Brain microvascular endothelial cell (primary cell): ENCODE data around the gene SYCP2.

Experiments used
- DNase-seq: peaks from one replicate; pipeline ENCODE4 v3.0.0-alpha.2; 2020
- H3K27ac ChIP-seq: fragments of 250-450 bp; sonication (Bioruptor Pico); 2 replicates; pipeline ENCODE4 v1.5.1; 2020; ENCODE audit warnings: mild to moderate bottlenecking, moderate library complexity
- H3K27me3 ChIP-seq: fragments of 250-450 bp; sonication (Bioruptor Pico); replicated peaks from 2 replicates; pipeline ENCODE4 v1.5.1; 2020; ENCODE audit warnings: mild to moderate bottlenecking
- H3K36me3 ChIP-seq: fragments of 250-450 bp; sonication (Bioruptor Pico); replicated peaks from 2 replicates; pipeline ENCODE4 v1.5.1; 2020; ENCODE audit warnings: mild to moderate bottlenecking
- H3K4me3 ChIP-seq: 2 replicates; pipeline ENCODE4 v1.5.1; 2011; ENCODE audit warnings: low read depth, mild to moderate bottlenecking, control low read depth, low read length, moderate library complexity
- in situ Hi-C: cut with HindIII; loops from 2 replicates; pipeline ENCODE4 v1.10.0; 2017; ENCODE audit warnings: low sequenced_read_pairs, low pct_ligation_motif_present
- TF ChIP-seq, protein P1 (sequence below): IDR thresholded peaks from 2 replicates; pipeline ENCODE4 v1.5.1; 2011; ENCODE audit warnings: low read depth, mild to moderate bottlenecking, moderate library complexity, low read length, control low read depth, inconsistent platforms; ENCODE audit errors: missing control alignments

SYCP2 gene, protein sequence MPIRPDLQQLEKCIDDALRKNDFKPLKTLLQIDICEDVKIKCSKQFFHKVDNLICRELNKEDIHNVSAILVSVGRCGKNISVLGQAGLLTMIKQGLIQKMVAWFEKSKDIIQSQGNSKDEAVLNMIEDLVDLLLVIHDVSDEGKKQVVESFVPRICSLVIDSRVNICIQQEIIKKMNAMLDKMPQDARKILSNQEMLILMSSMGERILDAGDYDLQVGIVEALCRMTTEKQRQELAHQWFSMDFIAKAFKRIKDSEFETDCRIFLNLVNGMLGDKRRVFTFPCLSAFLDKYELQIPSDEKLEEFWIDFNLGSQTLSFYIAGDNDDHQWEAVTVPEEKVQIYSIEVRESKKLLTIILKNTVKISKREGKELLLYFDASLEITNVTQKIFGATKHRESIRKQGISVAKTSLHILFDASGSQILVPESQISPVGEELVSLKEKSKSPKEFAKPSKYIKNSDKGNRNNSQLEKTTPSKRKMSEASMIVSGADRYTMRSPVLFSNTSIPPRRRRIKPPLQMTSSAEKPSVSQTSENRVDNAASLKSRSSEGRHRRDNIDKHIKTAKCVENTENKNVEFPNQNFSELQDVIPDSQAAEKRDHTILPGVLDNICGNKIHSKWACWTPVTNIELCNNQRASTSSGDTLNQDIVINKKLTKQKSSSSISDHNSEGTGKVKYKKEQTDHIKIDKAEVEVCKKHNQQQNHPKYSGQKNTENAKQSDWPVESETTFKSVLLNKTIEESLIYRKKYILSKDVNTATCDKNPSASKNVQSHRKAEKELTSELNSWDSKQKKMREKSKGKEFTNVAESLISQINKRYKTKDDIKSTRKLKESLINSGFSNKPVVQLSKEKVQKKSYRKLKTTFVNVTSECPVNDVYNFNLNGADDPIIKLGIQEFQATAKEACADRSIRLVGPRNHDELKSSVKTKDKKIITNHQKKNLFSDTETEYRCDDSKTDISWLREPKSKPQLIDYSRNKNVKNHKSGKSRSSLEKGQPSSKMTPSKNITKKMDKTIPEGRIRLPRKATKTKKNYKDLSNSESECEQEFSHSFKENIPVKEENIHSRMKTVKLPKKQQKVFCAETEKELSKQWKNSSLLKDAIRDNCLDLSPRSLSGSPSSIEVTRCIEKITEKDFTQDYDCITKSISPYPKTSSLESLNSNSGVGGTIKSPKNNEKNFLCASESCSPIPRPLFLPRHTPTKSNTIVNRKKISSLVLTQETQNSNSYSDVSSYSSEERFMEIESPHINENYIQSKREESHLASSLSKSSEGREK (N-terminal part only)

DNA sequence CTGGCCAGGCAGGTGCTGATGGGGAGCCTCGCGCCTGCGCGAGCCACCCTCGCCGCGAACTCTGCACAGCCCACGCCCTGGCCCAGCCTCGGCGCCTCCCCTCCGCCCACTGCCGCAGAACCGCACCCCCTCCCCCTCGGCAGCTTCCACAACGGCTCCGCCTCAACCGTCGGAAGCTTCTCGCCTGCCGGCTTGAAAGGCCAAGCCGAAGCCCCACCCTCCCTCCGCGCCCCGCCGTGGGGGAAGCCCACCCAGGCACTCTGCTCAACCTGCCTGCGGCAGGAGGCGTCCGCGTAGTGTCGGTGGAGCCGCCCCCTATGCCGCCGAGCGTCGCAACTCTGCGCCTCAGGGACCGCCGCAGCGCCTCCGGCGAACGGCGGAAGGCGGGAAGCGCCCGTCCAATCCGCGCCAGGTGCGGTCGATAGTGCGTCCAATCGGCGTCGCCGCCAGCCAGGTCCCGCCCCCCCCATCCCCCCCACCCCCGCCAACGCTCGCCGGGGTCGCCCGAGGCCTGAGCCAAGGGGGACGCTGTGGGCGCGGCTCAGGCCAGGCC, at the start of gene SYCP2:
Gene SYCP2 (minus strand): TSS at position 342 of the 553 bp plus-strand sequence. CDS start 11,224 bp downstream, outside the sequence.
- H3K27ac ChIP-seq, result no peak within 1 kb of the TSS
- in situ Hi-C loops, result no loop called here
- TF ChIP-seq, protein P1, sequence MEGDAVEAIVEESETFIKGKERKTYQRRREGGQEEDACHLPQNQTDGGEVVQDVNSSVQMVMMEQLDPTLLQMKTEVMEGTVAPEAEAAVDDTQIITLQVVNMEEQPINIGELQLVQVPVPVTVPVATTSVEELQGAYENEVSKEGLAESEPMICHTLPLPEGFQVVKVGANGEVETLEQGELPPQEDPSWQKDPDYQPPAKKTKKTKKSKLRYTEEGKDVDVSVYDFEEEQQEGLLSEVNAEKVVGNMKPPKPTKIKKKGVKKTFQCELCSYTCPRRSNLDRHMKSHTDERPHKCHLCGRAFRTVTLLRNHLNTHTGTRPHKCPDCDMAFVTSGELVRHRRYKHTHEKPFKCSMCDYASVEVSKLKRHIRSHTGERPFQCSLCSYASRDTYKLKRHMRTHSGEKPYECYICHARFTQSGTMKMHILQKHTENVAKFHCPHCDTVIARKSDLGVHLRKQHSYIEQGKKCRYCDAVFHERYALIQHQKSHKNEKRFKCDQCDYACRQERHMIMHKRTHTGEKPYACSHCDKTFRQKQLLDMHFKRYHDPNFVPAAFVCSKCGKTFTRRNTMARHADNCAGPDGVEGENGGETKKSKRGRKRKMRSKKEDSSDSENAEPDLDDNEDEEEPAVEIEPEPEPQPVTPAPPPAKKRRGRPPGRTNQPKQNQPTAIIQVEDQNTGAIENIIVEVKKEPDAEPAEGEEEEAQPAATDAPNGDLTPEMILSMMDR, result no peak
- no peaks in the 10 kb centered on the region for H3K36me3 ChIP-seq
- H3K4me3 ChIP-seq, result peak within 1 kb of the TSS; percentile 63
- H3K27me3 ChIP-seq, result no peaks in the 10 kb centered on the region
- peak; percentile 13 for DNase-seq

DNA sequence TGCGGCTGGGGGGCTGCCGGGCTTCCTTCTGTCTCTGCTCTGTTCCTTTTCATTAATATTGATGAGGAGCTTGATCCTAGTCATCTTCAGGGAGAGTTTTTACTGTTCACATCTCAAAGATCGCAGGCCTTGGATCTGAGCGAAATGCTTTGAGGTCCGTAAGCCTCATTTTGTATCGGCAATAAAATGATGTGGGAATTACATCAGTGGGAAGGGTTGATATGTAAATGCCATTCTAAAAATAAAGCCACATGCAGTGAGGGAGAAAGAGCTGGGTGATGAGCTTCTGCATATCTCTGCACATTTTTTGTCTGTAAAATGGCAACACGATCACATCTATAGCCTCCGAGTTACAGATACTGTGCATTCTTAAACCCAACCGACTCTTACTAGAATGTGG, 49.6 kb upstream of the SYCP2 start:
- Histone ChIP-seq H3K27me3 (no peaks in the 10 kb centered on the region), H3K27ac (no peak overlapping the region), H3K4me3 (no peak overlapping the region), H3K36me3 (no peaks in the 10 kb centered on the region)
- in situ Hi-C loops, result no loop called here
- TF ChIP-seq, protein P1, result no peak
- no peak for DNase-seq

DNA sequence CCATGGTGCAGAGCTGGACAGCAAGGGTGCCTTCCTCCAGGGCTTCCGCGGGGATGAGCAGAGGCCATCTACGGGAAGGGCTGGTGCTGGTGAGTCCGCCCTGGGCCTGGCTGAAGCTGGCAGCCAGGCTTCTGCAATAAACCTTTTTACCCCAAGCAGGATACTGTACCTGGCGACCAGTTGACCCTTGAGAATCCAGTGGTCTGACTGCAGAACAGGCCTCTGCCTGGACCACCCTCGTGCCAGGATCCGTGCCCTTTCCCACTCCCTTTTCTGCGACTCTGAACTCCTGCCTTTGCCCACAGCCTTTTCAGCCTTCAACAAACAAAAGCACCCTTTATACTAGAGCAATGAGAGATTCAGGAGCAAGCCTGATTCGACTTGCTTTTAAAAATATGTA, 43.6 kb upstream of the SYCP2 start:
- DNase-seq, result no peak
- no peaks in the 10 kb centered on the region for H3K36me3 ChIP-seq
- in situ Hi-C loops, result no loop called here
- no peak overlapping the region for H3K27ac ChIP-seq
- H3K27me3 ChIP-seq, result no peaks in the 10 kb centered on the region
- no peak overlapping the region for H3K4me3 ChIP-seq
- TF ChIP-seq, protein P1, result no peak

DNA sequence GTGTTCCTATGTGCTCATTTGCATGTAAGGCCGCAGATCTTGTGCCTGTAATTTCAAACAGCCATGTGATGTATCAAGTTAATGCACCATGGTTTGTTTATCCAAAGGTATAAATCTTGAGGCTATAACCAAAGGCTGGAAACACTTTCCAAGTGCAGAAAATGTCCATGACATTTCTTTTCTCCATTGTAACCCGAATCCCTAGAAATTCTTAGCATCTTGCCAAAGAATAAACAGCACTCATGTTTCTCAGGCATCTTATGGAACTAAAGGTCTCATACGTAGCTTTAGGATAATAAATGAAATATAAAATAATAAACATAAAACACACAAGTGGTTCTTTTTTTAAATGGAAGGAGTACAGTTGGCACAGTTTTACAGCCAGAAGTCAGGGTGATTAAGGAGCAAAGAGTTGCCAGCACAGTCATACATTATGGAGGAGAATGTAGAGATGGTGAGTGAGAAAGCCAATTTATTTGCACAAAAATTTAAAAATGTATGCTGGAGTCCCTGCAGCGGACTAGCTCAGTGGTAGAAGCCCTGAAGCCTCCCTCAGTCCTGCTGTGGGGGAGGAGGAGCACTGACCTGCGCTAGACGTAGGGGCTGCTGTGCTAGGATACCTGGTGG, 42.8 kb upstream of the SYCP2 start:
- TF ChIP-seq, protein P1, result no peak
- Histone ChIP-seq H3K36me3 (no peaks in the 10 kb centered on the region), H3K4me3 (no peak overlapping the region), H3K27ac (no peak overlapping the region), H3K27me3 (no peaks in the 10 kb centered on the region)
- in situ Hi-C loops, result no loop called here
- no peak for DNase-seq
